ENCODE data around the gene CACYBP. TPM values are rescaled to one million over a fixed set of nuclear protein-coding genes. Genes with fewer than 3 reads are reported as not detected.

Gene CACYBP
- total and polyA plus RNA-seq, 2 donors (not counting 3 experiments of a cell fraction or from before 2014, with no cell fraction given) = 29.5 to 149 TPM

GRCh38 chr1:174971902-174972301, 27.8 kb upstream of the CACYBP start:
- intact Hi-C loops (cut with micrococcal nuclease) (no loop called here), dilution Hi-C loops (cut with MboI; ENCODE audit: extremely low pct_ligation_motif_present, low sequenced_read_pairs) (no loop called here)
- Histone ChIP-seq H3K4me3 (replicated peaks in 1 of 3; ENCODE audit: insufficient read depth in 1 of 3, low read depth in 1 of 3, low read length in 3 of 3) (no peak overlapping the region), H3K9ac (replicated peaks; ENCODE audit: extremely low read depth, insufficient read depth, low read length) (no peak overlapping the region), H3K4me2 (ENCODE audit: insufficient read depth, low read length) (no peak overlapping the region), H3K36me3 (ENCODE audit: control insufficient read depth in 2 of 2, extremely low read depth in 1 of 2, insufficient read depth in 2 of 2, low read length in 2 of 2) (no peaks in the 10 kb centered on the region), H3K4me1 (ENCODE audit: control insufficient read depth, extremely low read depth, insufficient read depth, low read length) (peaks cover 27% of the 10 kb centered on the region), H4K20me1 (replicated peaks; ENCODE audit: control insufficient read depth, extremely low read depth, insufficient read depth, low read length) (no peaks in the 10 kb centered on the region), H2AFZ (ENCODE audit: low read depth, low read length) (no peak overlapping the region), H3K27me3 (ENCODE audit: control insufficient read depth in 2 of 2, insufficient read depth in 2 of 2, low read length in 2 of 2) (no peaks in the 10 kb centered on the region), H3K9me1 (replicated peaks; ENCODE audit: control insufficient read depth, extremely low read depth, insufficient read depth, low read length) (no peaks in the 10 kb centered on the region), H3K9me3 (replicated peaks; ENCODE audit: control insufficient read depth, insufficient read depth, low read length) (no peaks in the 10 kb centered on the region), H3K79me2 (ENCODE audit: control insufficient read depth, insufficient read depth, low read length) (no peaks in the 10 kb centered on the region), H3K27ac (ENCODE audit: insufficient read depth, low read depth, low read length) (no peak overlapping the region)
- FAIRE-seq (no peak), DNase-seq (ENCODE audit: low read depth, low spot score) (no peak)
- ChIA-PET CTCF (interaction anchor here (1.3 kb wide), 1 partner anchor 11 kb away, joined by 3 read pairs; no protein-coding TSS in a partner anchor), POLR2A (no interaction called here)
- BruUV-seq (replicated peaks) = no TSS peak
- no peak for TF ChIP-seq CTCF (IDR thresholded peaks at IDR 0.05; ENCODE audit: extremely low read depth in 1 of 2, insufficient read depth in 1 of 2, low read depth in 1 of 2, low read length in 2 of 2)
- TF ChIP-seq GATA2 (IDR thresholded peaks at IDR 0.05; ENCODE audit: insufficient read depth, insufficient read length, low read depth, low read length) = no peak
- TF ChIP-seq EZH2 (IDR thresholded peaks at IDR 0.05; ENCODE audit: borderline replicate concordance, low read depth, low read length, severe bottlenecking) = no peak
- TF ChIP-seq POLR2A (IDR thresholded peaks at IDR 0.05; ENCODE audit: low read depth, low read length) = no peak
- no peak for TF ChIP-seq FOS (IDR thresholded peaks at IDR 0.05; ENCODE audit: borderline replicate concordance, insufficient read depth, low read length)
- TF ChIP-seq JUN (IDR thresholded peaks at IDR 0.05; ENCODE audit: borderline replicate concordance, insufficient read depth, insufficient read length, low read depth) = no peak
- TF ChIP-seq MYC (IDR thresholded peaks at IDR 0.05; ENCODE audit: low read depth, low read length) = no peak
- TF ChIP-seq POLR2AphosphoS5 (IDR thresholded peaks at IDR 0.05; ENCODE audit: insufficient read depth, low read depth, low read length) = no peak
- no peak for TF ChIP-seq MAX (IDR thresholded peaks at IDR 0.05; ENCODE audit: insufficient read depth, insufficient read length)
